NK-92 (cell line): ENCODE results near the gene UNC93B1.
"Not testable (repeated sequence)": the region's sequence is repeated elsewhere in the genome, so short reads cannot be mapped to it uniquely, and the experiment has no call there.

ENCODE experiments used
- DNase-seq: peaks from one replicate; lab custom pipeline; 2025; ENCODE audit not compliant: unreplicated experiment; lab: John Stamatoyannopoulos, UW

UNC93B1 gene

DNA sequence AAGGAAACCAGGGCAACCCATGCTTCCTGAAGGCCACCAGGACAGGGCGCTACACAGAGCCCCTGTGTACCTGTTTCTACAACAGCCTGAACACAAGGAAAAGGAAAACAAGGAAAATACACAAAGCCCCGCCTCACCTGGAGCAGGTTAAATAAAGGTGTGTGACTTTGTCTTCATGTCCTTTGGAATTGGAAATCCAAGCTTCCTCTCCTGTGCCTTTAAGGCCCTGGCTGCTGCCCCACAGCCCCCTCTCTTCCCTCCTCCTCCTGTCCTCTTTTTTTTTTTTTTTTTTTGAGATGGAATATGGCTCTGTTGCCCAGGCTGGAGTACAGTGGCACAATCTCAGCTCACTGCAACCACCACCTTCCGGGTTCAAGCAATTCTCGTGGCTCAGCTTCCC is 57.5 kb downstream of the UNC93B1 start:
- DNase-seq, result not testable (repeated sequence)

DNA sequence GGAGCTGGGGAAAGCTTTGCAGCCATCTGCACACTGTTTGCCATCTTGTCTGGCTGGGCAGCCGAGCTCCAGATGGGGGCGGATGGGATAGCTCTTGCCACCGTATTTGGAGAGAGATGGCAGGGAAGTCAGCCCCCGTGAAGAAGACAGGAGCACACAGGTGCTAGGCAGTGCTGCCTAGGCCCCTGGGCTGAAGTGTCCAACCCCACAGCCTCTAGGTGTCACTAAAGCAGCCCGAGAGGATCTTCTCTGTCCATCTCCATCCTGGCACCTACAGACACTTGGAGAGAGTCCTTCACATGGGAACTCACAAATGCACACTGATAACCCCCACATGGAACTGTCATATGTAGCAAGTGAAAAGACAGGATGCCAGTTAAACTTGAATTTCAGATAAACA is 60.5 kb downstream of the UNC93B1 start:
- not testable (repeated sequence) for DNase-seq
